Neural progenitor cell (in vitro differentiated cells): ENCODE data around the gene ZNF512.
"Not testable (repeated sequence)": the region's sequence is repeated elsewhere in the genome, so short reads cannot be mapped to it uniquely, and the experiment has no call there.

Experiments
- EZH2 ChIP-seq: fragments of 200-600 bp; sonication (generic); IDR thresholded peaks from 2 replicates; pipeline ENCODE4 v1.6.1; 2017; ENCODE audit warnings: antibody characterized with exemption, mild to moderate bottlenecking, moderate library complexity
- EZH2phosphoT487 ChIP-seq: fragments of 200-600 bp; sonication (generic); IDR thresholded peaks from 2 replicates; pipeline ENCODE4 v1.6.1; 2017; ENCODE audit warnings: antibody characterized with exemption

DNA sequence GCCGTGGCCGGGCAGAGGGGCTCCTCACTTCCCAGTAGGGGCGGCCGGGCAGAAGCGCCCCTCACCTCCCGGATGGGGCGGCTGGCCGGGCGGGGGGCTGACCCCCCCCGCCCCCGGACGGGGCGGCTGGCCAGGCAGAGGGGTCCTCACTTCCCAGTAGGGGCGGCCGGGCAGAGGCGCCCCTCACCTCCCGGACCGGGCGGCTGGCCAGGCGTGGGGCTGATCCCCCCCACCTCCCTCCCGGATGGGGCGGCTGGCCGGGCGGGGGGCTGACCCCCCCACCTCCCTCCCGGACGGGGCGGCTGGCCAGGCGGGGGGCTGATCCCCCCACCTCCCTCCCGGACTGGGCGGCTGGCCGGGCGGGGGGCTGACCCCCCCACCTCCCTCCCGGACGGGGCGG, 43.2 kb upstream of the ZNF512 start:
- TF ChIP-seq EZH2phosphoT487, EZH2: not testable (repeated sequence)
